Measurements from ENCODE around the gene SUV39H1.
"Not testable (repeated sequence)": the region's sequence is repeated elsewhere in the genome, so short reads cannot be mapped to it uniquely, and the experiment has no call there.

The SUV39H1 gene

GRCh38 chrX:48696301-48696908 is at the start of gene SUV39H1:
SUV39H1 (plus strand) TSS chrX:48696734; CDS start chrX:48696785, 51 bp downstream.
- peak; percentile 87 for DNase-seq

- peak; percentile 33 for DNase-seq
These were observed 48.2 kb upstream of the SUV39H1 start for GRCh38 chrX:48648336-48648751.

GRCh38 chrX:48649102-48649501 is 47.4 kb upstream of the SUV39H1 start:
- DNase-seq, result no peak

GRCh38 chrX:48652055-48652579 is 44.4 kb upstream of the SUV39H1 start:
- DNase-seq, result not testable (repeated sequence)

- DNase-seq, result not testable (repeated sequence)
These were observed 41.8 kb upstream of the SUV39H1 start for GRCh38 chrX:48654746-48655145.

GRCh38 chrX:48659686-48660085 is 36.8 kb upstream of the SUV39H1 start:
- DNase-seq, result not testable (repeated sequence)

GRCh38 chrX:48663241-48663640 is 33.3 kb upstream of the SUV39H1 start:
- no peak for DNase-seq

GRCh38 chrX:48664156-48664555 is 32.4 kb upstream of the SUV39H1 start:
- no peak for DNase-seq

- no peak for DNase-seq
These were observed 30.5 kb upstream of the SUV39H1 start for GRCh38 chrX:48665991-48666390.

GRCh38 chrX:48666649-48667048 is 29.9 kb upstream of the SUV39H1 start:
- DNase-seq, result no peak

GRCh38 chrX:48667509-48667908 is 29.0 kb upstream of the SUV39H1 start:
- no peak for DNase-seq

- not testable (repeated sequence) for DNase-seq
These were observed 28.3 kb upstream of the SUV39H1 start for GRCh38 chrX:48668187-48668586.

- peak; percentile 88 for DNase-seq
These were observed 20.2 kb upstream of the SUV39H1 start for GRCh38 chrX:48676106-48676892.

- DNase-seq, result no peak
These were observed 19.7 kb upstream of the SUV39H1 start for GRCh38 chrX:48676893-48677270.

- no peak for DNase-seq
These were observed 19.0 kb upstream of the SUV39H1 start for GRCh38 chrX:48677516-48677915.

GRCh38 chrX:48680467-48680866 is 16.1 kb upstream of the SUV39H1 start:
- DNase-seq, result not testable (repeated sequence)

GRCh38 chrX:48680925-48681324 is 15.6 kb upstream of the SUV39H1 start:
- not testable (repeated sequence) for DNase-seq

- DNase-seq, result no peak
These were observed 14.9 kb upstream of the SUV39H1 start for GRCh38 chrX:48681539-48682183.

GRCh38 chrX:48682795-48683194 is 13.7 kb upstream of the SUV39H1 start:
- not testable (repeated sequence) for DNase-seq

- DNase-seq, result no peak
These were observed 13.0 kb upstream of the SUV39H1 start, which contains the start of gene WAS for GRCh38 chrX:48683411-48683982. WAS (plus strand) TSS chrX:48683799; CDS start chrX:48683854, 55 bp downstream.

- no peak for DNase-seq
These were observed 12.4 kb upstream of the SUV39H1 start for GRCh38 chrX:48684134-48684533.

GRCh38 chrX:48685416-48685815 is 11.1 kb upstream of the SUV39H1 start:
- DNase-seq, result no peak

- no peak for DNase-seq
These were observed 7.9 kb upstream of the SUV39H1 start for GRCh38 chrX:48688531-48689150.
